ENCODE data around the gene MKRN3.

Gene MKRN3

DNA sequence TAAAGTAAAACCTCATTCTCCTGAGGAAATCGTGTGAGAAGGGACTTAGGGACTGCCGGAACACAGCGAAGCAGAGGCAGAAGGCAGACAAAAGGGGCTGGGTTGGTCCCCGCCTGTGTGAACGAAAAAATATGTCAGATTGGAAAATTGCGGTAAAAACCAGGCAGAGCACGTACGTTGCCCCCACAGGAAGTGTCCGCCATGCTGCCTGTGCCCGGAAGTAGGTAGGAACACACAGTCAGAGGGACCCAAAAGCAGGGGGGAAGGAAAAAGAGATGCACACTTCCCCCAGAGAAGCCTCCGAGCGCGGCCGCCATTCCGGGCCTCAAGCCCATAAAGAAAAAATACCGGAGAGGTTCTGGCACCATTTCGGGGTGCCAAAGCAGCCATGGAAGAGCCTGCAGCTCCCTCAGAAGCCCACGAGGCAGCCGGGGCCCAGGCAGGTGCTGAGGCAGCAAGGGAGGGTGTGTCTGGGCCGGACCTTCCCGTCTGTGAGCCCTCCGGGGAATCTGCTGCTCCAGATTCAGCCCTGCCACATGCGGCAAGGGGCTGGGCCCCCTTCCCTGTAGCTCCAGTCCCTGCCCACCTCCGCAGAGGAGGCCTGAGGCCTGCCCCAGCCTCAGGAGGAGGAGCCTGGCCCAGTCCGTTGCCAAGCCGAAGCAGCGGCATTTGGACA is at the start of gene MKRN3:
Gene MKRN3, plus strand, starts transcription at position 280 of the 676 bp plus-strand sequence. Its CDS starts 109 bp downstream, at position 389.
- DNase-seq (ENCODE audit: low read depth in 2 of 2), result peak in 1 of 2 donors; percentile 10

- DNase-seq (ENCODE audit: low read depth in 2 of 2), result no peak
These were observed 48.6 kb upstream of the MKRN3 start for GRCh38 chr15:23516866-23517265.

GRCh38 chr15:23518104-23518503 is 47.4 kb upstream of the MKRN3 start:
- DNase-seq (ENCODE audit: low read depth in 2 of 2), result no peak

GRCh38 chr15:23524816-23525215 is 40.7 kb upstream of the MKRN3 start:
- no peak for DNase-seq (ENCODE audit: low read depth in 2 of 2)

DNA sequence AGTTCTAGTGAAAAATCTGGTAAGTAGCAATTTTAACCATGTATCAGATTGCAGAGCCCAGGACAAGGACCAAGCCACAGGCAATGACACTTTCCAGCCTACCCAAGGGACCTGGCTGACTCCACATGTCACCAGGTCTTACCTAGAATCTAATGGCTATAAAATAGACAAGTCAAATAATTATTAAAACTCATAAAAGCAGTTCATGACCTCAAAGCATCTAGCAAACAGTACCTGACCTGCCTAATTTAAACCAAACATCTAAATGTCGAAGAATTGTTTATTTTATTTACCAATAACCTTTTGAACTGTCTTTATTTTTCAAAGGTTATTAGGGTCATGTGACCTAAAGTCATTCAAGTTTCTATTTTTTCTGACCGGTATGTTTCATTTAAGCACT is 35.6 kb upstream of the MKRN3 start:
- DNase-seq (ENCODE audit: low read depth in 2 of 2), result no peak

DNA sequence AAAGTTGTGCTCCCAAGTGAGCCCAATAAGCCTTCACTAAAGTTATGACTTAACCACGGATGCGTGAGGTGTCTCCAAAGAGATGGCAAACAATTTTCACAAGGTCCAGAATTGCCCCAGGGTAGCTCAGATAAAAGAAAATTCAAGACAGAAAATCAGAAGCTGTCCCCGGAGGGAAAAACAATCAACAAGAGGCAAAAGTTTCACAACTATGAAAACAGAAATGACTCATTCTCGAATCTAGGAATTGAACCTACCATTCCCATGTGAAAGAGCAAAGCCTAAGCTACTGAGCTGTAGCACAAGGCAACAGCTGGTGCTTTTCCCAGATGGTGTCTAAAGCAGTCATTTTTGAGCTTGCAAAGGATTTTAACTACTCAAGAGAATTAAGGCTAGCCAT is 33.5 kb upstream of the MKRN3 start:
- no peak for DNase-seq (ENCODE audit: low read depth in 2 of 2)

DNA sequence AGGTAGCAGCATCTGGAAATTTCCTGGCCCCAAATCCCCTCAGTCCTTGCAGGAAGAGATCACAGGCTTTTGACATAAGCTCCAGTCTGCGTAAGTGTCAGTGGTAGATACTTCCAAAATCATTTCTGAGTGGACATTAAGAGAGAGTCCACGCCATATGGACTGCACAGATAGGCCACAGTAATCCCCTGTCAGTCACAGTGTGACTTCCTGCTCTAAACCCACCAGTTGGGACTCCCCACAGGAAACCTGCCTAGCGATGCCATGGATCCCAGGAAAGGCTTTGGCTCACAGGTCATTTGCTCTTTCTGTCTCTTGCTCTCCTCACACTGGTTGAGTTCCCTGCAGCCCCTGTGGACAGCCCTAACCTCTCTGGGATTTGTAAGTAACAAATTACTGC is 28.8 kb upstream of the MKRN3 start:
- no peak for DNase-seq (ENCODE audit: low read depth in 2 of 2)

- no peak for DNase-seq (ENCODE audit: low read depth in 2 of 2)
These were observed 26.8 kb upstream of the MKRN3 start for GRCh38 chr15:23538648-23539047.

DNA sequence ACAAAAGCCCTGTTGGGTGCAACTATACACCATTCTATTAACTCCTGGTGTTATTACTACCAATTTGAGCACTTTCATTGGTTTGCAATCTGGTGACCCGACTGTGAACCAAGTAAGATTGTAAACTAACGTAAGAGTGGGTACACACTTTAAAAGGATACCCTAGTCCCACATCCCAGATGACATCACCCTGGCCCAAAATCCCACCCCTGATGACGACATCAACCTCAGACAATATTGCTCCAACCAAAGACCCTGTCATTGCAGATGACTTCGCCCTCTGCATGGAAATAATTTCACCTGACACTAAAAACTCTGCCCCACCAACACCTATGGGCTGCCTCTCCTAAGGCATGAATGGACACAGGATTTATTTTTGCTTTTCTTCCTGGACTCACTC is 25.6 kb upstream of the MKRN3 start:
- DNase-seq (ENCODE audit: low read depth in 2 of 2), result no peak

- no peak for DNase-seq (ENCODE audit: low read depth in 2 of 2)
These were observed 19.3 kb upstream of the MKRN3 start for GRCh38 chr15:23546158-23546557.

GRCh38 chr15:23548071-23548470 is 17.4 kb upstream of the MKRN3 start:
- DNase-seq (ENCODE audit: low read depth in 2 of 2), result no peak

GRCh38 chr15:23561914-23562313 is 3.6 kb upstream of the MKRN3 start:
- DNase-seq (ENCODE audit: low read depth in 2 of 2), result no peak

GRCh38 chr15:23564821-23565394 is 566 bp upstream of the MKRN3 start:
- DNase-seq (ENCODE audit: low read depth in 2 of 2), result no peak

GRCh38 chr15:23566071-23566554 is 639 bp downstream of the MKRN3 start:
- peak in 1 of 2 donors; percentile 7 for DNase-seq (ENCODE audit: low read depth in 2 of 2)

DNA sequence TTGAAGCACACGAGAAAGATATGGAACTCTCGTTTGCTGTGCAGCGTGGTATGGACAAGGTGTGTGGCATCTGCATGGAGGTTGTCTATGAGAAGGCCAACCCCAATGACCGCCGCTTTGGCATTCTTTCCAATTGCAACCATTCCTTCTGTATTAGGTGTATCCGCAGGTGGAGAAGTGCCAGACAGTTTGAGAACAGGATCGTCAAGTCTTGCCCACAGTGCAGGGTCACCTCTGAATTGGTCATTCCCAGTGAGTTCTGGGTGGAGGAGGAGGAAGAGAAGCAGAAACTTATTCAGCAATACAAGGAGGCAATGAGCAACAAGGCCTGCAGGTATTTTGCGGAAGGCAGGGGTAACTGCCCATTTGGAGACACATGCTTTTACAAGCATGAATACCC is 1.2 kb downstream of the MKRN3 start:
- no peak for DNase-seq (ENCODE audit: low read depth in 2 of 2)

DNA sequence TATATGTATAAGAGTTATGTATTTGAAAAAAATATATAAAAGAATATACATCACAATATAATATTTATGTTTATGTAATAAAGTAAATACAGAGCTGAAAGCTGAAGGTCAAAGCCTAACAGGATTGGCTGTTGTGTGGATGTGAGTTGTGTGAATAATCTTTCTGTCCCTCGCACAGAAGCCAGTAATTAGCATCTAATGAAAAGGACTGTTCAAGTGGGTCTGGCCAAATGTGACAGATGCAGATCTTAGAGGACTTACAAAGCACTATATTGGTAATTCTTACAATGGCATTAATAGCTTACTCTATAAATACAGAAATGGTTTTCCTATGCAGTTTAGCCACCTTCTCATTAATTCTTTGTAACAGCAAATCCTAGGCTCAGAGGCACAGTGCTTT is 2.4 kb downstream of the MKRN3 start:
- DNase-seq (ENCODE audit: low read depth in 2 of 2), result no peak

DNA sequence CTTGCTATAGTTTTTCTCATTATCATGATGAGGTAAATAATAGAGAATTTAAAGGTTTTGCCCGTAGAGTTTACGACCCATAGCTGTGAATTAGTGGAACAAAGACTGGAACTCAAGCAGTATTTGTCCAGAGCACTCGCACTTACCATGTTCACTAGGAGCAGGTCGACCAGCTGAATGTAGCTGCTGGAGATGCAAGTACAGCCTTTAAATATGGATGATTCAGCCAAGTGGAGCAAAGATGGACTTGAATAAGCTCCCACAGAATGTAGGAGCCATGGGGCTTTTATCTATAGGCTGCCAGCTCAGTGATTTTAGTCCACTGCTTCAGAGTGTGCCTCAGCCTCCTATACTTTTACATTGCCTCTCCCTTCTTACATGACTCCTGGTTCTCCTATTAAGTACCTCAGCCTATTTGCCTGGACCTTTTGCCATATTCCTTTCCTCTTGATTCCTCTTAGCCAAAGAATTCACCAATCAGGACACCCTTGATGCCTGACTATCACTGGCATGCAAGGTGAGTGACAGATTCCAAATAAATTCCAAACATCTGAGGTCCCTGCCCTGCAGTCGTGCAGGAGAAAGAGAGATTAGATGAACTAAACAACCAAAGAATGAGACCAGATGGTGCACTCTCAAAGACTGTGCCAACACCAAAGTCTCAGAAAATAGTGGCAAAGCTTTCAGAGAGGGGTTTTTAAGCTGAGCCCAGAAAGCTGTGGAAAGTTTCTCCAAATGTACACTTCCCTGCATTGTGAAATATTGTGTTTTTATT is 3.9 kb downstream of the MKRN3 start:
- DNase-seq (ENCODE audit: low read depth in 2 of 2), result no peak

- no peak for DNase-seq (ENCODE audit: low read depth in 2 of 2)
These were observed 5.0 kb downstream of the MKRN3 start for GRCh38 chr15:23570486-23570885.

DNA sequence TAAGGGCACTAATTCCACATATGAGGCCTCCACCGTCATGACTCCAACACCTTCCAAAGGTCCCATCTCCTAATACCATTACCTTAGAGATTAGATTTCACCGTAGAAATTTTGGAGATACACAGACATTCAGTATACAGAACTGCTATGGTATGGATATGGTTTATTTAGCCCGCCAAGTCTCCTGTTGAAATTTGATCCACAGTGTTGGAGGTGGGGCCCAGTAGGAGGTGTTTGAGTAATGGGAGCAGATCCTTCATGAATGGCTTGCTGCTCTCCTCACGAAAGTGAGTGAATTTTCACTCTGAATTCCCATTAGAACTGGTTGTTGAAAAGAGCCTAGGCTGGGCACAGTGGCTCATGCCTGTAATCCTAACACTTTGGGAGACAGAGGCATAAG is 7.4 kb downstream of the MKRN3 start:
- DNase-seq (ENCODE audit: low read depth in 2 of 2), result no peak

- no peak for DNase-seq (ENCODE audit: low read depth in 2 of 2)
These were observed 9.3 kb downstream of the MKRN3 start for GRCh38 chr15:23574742-23575141.

GRCh38 chr15:23576061-23576460 is 10.6 kb downstream of the MKRN3 start:
- no peak for DNase-seq (ENCODE audit: low read depth in 2 of 2)

DNA sequence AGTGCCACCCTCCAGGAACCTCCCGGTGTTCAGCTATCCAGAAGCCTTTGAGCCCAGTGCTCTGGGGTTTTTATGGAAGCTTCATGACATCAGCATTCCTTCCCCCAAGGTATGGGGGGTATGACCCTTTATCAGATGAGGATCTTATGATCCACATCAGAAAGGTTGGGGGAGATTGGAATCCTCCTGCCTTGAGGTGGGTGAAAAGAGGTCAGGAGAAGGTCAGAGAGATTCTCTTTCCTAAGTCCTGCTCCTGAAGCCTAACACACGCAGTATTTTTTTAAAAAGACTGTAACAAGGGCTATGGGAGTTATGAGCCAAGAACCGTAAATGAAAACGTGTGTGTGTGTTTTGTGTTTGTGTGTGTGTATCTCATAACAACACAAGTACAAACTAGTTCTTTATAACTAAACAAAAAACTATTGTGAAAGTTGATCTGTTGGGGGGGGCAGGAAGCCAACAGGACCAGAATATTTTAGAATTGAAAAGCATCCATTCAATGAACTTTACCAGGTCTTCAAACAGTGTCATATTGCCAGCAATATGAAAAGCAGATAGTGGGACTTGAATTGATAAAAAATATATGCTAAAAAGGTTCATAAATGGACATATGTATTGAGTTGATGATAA is 13.2 kb downstream of the MKRN3 start:
- DNase-seq (ENCODE audit: low read depth in 2 of 2), result no peak
